H1 (cell line): Measurements from ENCODE around the gene MARCHF10. TPM values are rescaled to one million over a fixed set of nuclear protein-coding genes. Genes with fewer than 3 reads are reported as not detected.

Experiments
- CTCF ChIA-PET: fragments of 300-600 bp; sonication (Branson Sonifier 250); formaldehyde crosslinking; loops from one replicate; lab custom pipeline; 2021; ENCODE audit not compliant: partially characterized antibody; lab: Charles Lee
- POLR2A ChIA-PET: fragments of 300-600 bp; sonication (Branson Sonifier 250); formaldehyde crosslinking; loops from one replicate; lab custom pipeline; 2021; ENCODE audit warnings: inconsistent platforms; ENCODE audit not compliant: partially characterized antibody; lab: Charles Lee
- DNase-seq, 2 experiments: peaks; one replicate each; pipeline versions ENCODE4 v3.0.0 to v3.0.0-alpha.2; 2010 to 2022; ENCODE audit warnings: low spot score in 2 of 2, low read depth in 1 of 2, mixed read lengths in 1 of 2
- FAIRE-seq: peaks from 2 replicates; lab custom pipeline; 2011; peaks lifted over from hg19 to GRCh38; lab: Jason Lieb, UNC
- H2AFZ ChIP-seq: 2 replicates; pipeline ENCODE4 v1.8.1; 2012; ENCODE audit warnings: low read length, inconsistent platforms
- H2AK5ac ChIP-seq: 2 replicates; pipeline ENCODE4 v1.6.1; 2013; ENCODE audit warnings: low read depth, low read length
- H2BK120ac ChIP-seq: replicated peaks from 2 replicates; pipeline ENCODE3; 2013; ENCODE audit warnings: low read depth, low read length, inconsistent platforms
- H2BK12ac ChIP-seq: 2 replicates; pipeline ENCODE4 v1.6.1; 2013; ENCODE audit warnings: low read depth, low read length
- H2BK15ac ChIP-seq: 2 replicates; pipeline ENCODE4 v1.6.1; 2013; ENCODE audit warnings: low read length
- H2BK20ac ChIP-seq: 2 replicates; pipeline ENCODE4 v1.6.1; 2013; ENCODE audit warnings: low read length
- H2BK5ac ChIP-seq: 2 replicates; pipeline ENCODE4 v1.6.1; 2013; ENCODE audit warnings: low read depth, low read length
- H3K14ac ChIP-seq: 2 replicates; pipeline ENCODE4 v1.6.1; 2013; ENCODE audit warnings: inconsistent platforms; ENCODE audit not compliant: insufficient read length
- H3K18ac ChIP-seq: 2 replicates; pipeline ENCODE4 v1.6.1; 2013; ENCODE audit warnings: low read length; ENCODE audit errors: extremely low read depth
- H3K23ac ChIP-seq: 2 replicates; pipeline ENCODE4 v1.6.1; 2013; ENCODE audit warnings: inconsistent platforms; ENCODE audit not compliant: insufficient read length
- H3K23me2 ChIP-seq: 2 replicates; pipeline ENCODE4 v1.6.1; 2013; ENCODE audit warnings: low read depth, low read length
- H3K27ac ChIP-seq: 2 replicates; pipeline ENCODE4 v1.6.1; 2011; ENCODE audit warnings: low read depth, low read length, inconsistent platforms
- H3K27me3 ChIP-seq, 4 experiments: replicated peaks in 1 of 4; 1 replicate in 1 of 4; 2 replicates in 3 of 4; pipeline versions ENCODE4 v1.6.1 to v1.8.1; 2011 to 2013; ENCODE audit warnings: low read length in 3 of 4, mild to moderate bottlenecking in 3 of 4, inconsistent platforms in 2 of 4, mixed read lengths in 2 of 4, moderate library complexity in 1 of 4; ENCODE audit not compliant: control insufficient read depth in 3 of 4, insufficient read depth in 3 of 4; ENCODE audit errors: extremely low read depth in 1 of 4
- H3K36me3 ChIP-seq, 4 experiments: 2 replicates each; pipeline versions ENCODE4 v1.6.1 to v1.8.1; 2011 to 2013; ENCODE audit warnings: mild to moderate bottlenecking in 4 of 4, low read length in 3 of 4, moderate library complexity in 2 of 4, control low read depth in 1 of 4, inconsistent platforms in 1 of 4; ENCODE audit not compliant: insufficient read depth in 4 of 4, control insufficient read depth in 2 of 4
- H3K4ac ChIP-seq: replicated peaks from 2 replicates; pipeline ENCODE3; 2013; ENCODE audit warnings: low read length, low read depth, mixed read lengths, inconsistent platforms; ENCODE audit not compliant: insufficient read length
- H3K4me1 ChIP-seq, 4 experiments: replicated peaks in 1 of 4; 1 replicate in 1 of 4; 2 replicates in 3 of 4; pipeline versions ENCODE4 v1.6.1 to v1.8.1; 2011 to 2013; ENCODE audit warnings: low read length in 3 of 4, inconsistent platforms in 2 of 4, mixed read lengths in 1 of 4; ENCODE audit not compliant: insufficient read depth in 4 of 4, control insufficient read depth in 3 of 4
- H3K4me2 ChIP-seq, 2 experiments: 2 replicates each; pipeline versions ENCODE4 v1.6.1 to v1.8.1; 2011 to 2013; ENCODE audit warnings: low read depth in 2 of 2, low read length in 2 of 2, control low read depth in 1 of 2, inconsistent platforms in 1 of 2, mild to moderate bottlenecking in 1 of 2; ENCODE audit not compliant: insufficient read depth in 1 of 2
- H3K4me3 ChIP-seq, 4 experiments: fragments of 200-600, 300-600 bp in 1 of 4; sonication (generic), shearing (Covaris generic), sonication (Bioruptor Twin) in 1 of 4; 2 replicates each; pipeline versions ENCODE4 v1.5.1 to v1.8.1; 2011 to 2016; ENCODE audit warnings: low read length in 4 of 4, low read depth in 3 of 4, control low read depth in 2 of 4, inconsistent platforms in 2 of 4, mild to moderate bottlenecking in 2 of 4, mixed read lengths in 1 of 4, moderate library complexity in 1 of 4; ENCODE audit not compliant: insufficient read depth in 2 of 4; ENCODE audit errors: extremely low read depth in 1 of 4
- H3K56ac ChIP-seq: replicated peaks from 2 replicates; pipeline ENCODE3; 2013; ENCODE audit warnings: low read depth, mild to moderate bottlenecking, mixed read lengths, low read length, inconsistent platforms; ENCODE audit not compliant: insufficient read length
- H3K79me1 ChIP-seq: 2 replicates; pipeline ENCODE4 v1.6.1; 2013; ENCODE audit warnings: low read depth, low read length, control low read depth
- H3K79me2 ChIP-seq, 2 experiments: 2 replicates each; pipeline versions ENCODE4 v1.6.1 to v1.8.1; 2012 to 2013; ENCODE audit warnings: low read length in 2 of 2, mild to moderate bottlenecking in 2 of 2, inconsistent platforms in 1 of 2; ENCODE audit not compliant: insufficient read depth in 2 of 2, control insufficient read depth in 1 of 2
- H3K9ac ChIP-seq, 4 experiments: replicated peaks in 1 of 4; 1 replicate in 1 of 4; 2 replicates in 3 of 4; pipeline versions ENCODE4 v1.6.1 to v1.8.1; 2011 to 2013; ENCODE audit warnings: low read depth in 3 of 4, low read length in 3 of 4, control low read depth in 2 of 4, mild to moderate bottlenecking in 2 of 4, moderate library complexity in 2 of 4, inconsistent platforms in 1 of 4; ENCODE audit errors: extremely low read depth in 1 of 4
- H3K9me3 ChIP-seq, 2 experiments: 2 replicates each; pipeline versions ENCODE4 v1.6.1 to v1.8.1; 2012 to 2013; ENCODE audit warnings: mild to moderate bottlenecking in 2 of 2, moderate library complexity in 2 of 2, control low read depth in 1 of 2, inconsistent platforms in 1 of 2, low read depth in 1 of 2, low read length in 1 of 2, mixed read lengths in 1 of 2; ENCODE audit not compliant: insufficient read depth in 2 of 2
- H4K20me1 ChIP-seq, 2 experiments: replicated peaks in 1 of 2; 2 replicates each; pipeline versions ENCODE3 to v1.8.1; 2011 to 2013; ENCODE audit warnings: inconsistent platforms in 2 of 2, low read length in 2 of 2, mild to moderate bottlenecking in 1 of 2; ENCODE audit not compliant: insufficient read depth in 2 of 2, control insufficient read depth in 1 of 2
- H4K5ac ChIP-seq: 2 replicates; pipeline ENCODE4 v1.6.1; 2013; ENCODE audit warnings: low read length, low read depth, mixed read lengths, inconsistent platforms; ENCODE audit not compliant: insufficient read length
- H4K8ac ChIP-seq: 2 replicates; pipeline ENCODE4 v1.8.0; 2013; ENCODE audit warnings: mild to moderate bottlenecking, moderate library complexity, low read length, inconsistent platforms; ENCODE audit not compliant: insufficient read depth; ENCODE audit errors: extremely low read depth
- H4K91ac ChIP-seq: replicated peaks from 2 replicates; pipeline ENCODE3; 2013; ENCODE audit warnings: low read length, mixed read lengths, inconsistent platforms; ENCODE audit not compliant: insufficient read length
- CBX5 ChIP-seq: fragments of 300-800, 300-1000 bp; sonication (generic); IDR thresholded peaks from 2 replicates; pipeline ENCODE4 v1.7.1; 2016; ENCODE audit warnings: antibody characterized with exemption, low read length, low read depth
- CHD1 ChIP-seq: IDR thresholded peaks from 2 replicates; pipeline ENCODE4 v1.6.1; 2012; ENCODE audit warnings: low read depth, low read length, improper control_type of control experiment
- GTF2F1 ChIP-seq: IDR thresholded peaks from 2 replicates; pipeline ENCODE4 v1.6.1; 2012; ENCODE audit warnings: low read depth, low read length, improper control_type of control experiment, borderline replicate concordance
- JUND ChIP-seq: IDR thresholded peaks from 2 replicates; pipeline ENCODE4 v1.6.1; 2011; ENCODE audit warnings: mild to moderate bottlenecking, improper control_type of control experiment, low read length
- MAFK ChIP-seq: IDR thresholded peaks from 2 replicates; pipeline ENCODE4 v1.6.1; 2012; ENCODE audit warnings: low read depth, mild to moderate bottlenecking, improper control_type of control experiment, low read length
- NRF1 ChIP-seq: IDR thresholded peaks from 2 replicates; pipeline ENCODE4 v1.6.1; 2011; ENCODE audit warnings: mild to moderate bottlenecking, low read depth, low read length, improper control_type of control experiment
- SIN3A ChIP-seq, 2 experiments: IDR thresholded peaks in 1 of 2; conservative IDR thresholded peaks in 1 of 2; 2 replicates each; pipeline ENCODE4 v1.6.1; 2011 to 2012; ENCODE audit warnings: low read length in 2 of 2, improper control_type of control experiment in 1 of 2, low read depth in 1 of 2, mild to moderate bottlenecking in 1 of 2
- whole genome bisulfite sequencing, 2 experiments: shearing (Covaris generic) in 1 of 2; methylation state at CpG; one replicate each; pipeline versions ENCODE4 v1.1.6 to v1.1.7; 2013 to 2015; ENCODE audit warnings: low lambda C conversion rate in 2 of 2, mixed read lengths in 2 of 2, inconsistent platforms in 1 of 2, low coverage in 1 of 2, missing lambda C conversion rate in 1 of 2; ENCODE audit not compliant: insufficient replicate concordance in 2 of 2, insufficient coverage in 1 of 2, insufficient read length in 1 of 2; ENCODE audit errors: extremely low coverage in 1 of 2, missing lambda C conversion rate in 1 of 2; 5-methylcytosine and 5-hydroxymethylcytosine counted together
- polyA plus RNA-seq, 7 experiments: library from polyadenylated mRNA; depleted of rRNA in 3 of 7; stranded (reverse) in 5 of 7; unstranded in 2 of 7; fragments of >200 nt in 5 of 7; fragments of 200-250 nt in 2 of 7; gene quantifications; 1 replicate in 5 of 7; 2 replicates in 1 of 7; 4 replicates in 1 of 7; pipeline versions ENCODE4 v1.2.1 to v1.2.3, GENCODE V29; 2011 to 2013; ENCODE audit warnings: missing spikeins in 2 of 7, mixed read lengths in 2 of 7
- total RNA-seq: library from RNA; stranded (reverse); fragmentation: NEBNext Ultra II Directional; extraction: Animal tissue kit (Norgen Biotek cat#: 25700); gene quantifications from 2 replicates; pipeline ENCODE4 v1.2.1, GENCODE V29; 2021
- TF ChIP-seq, protein P1 (sequence below): IDR thresholded peaks from 2 replicates; pipeline ENCODE4 v1.6.1; 2012; ENCODE audit warnings: inconsistent platforms

The MARCHF10 gene
- total and polyA plus RNA-seq, 2 of the 8 experiments (the other 6 are each of a cell fraction or from before 2014, with no cell fraction given) = 0.48 to 0.73 TPM

DNA sequence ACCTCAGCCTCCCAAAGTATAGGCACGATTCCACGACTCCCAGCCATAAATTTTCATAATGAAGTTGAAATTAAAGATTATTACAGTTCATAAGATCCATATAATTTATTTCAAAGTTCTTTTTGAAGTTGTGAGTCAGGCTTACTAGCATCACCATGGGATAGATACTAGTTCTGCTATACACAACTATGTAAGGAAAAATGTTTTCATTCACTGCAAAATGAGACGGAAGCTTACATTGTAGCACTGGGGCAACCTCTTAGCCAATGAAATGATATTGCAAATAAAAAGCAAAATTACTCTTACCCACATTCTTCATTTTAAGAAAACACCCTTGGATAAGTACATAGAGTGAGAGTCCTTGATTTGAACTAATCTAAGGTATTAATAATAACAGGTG is 18.8 kb upstream of the MARCHF10 start:
- Histone ChIP-seq H3K4ac (no peak overlapping the region), H3K4me2 (no peak overlapping the region), H3K4me1 (peaks cover 0 to 9% (median 6%) of the 10 kb centered on the region in 4 experiments; a peak in 4 of 7 replicates), H2BK5ac (no peak overlapping the region), H3K27me3 (no peaks in the 10 kb centered on the region), H3K56ac (no peak overlapping the region), H3K4me3 (no peak overlapping the region), H3K23ac (no peak overlapping the region), H2AFZ (no peak overlapping the region), H3K14ac (no peak overlapping the region), H2AK5ac (no peak overlapping the region), H3K9ac (no peak overlapping the region), H3K23me2 (no peaks in the 10 kb centered on the region), H2BK15ac (no peak overlapping the region), H3K9me3 (no peaks in the 10 kb centered on the region), H2BK20ac (no peak overlapping the region), H4K91ac (no peak overlapping the region), H4K8ac (no peak overlapping the region), H2BK120ac (no peak overlapping the region), H2BK12ac (no peak overlapping the region), H3K18ac (no peak overlapping the region), H3K36me3 (no peaks in the 10 kb centered on the region), H4K20me1 (no peaks in the 10 kb centered on the region), H3K27ac (no peak overlapping the region), H4K5ac (no peak overlapping the region), H3K79me2 (no peaks in the 10 kb centered on the region), H3K79me1 (no peaks in the 10 kb centered on the region)
- no peak for TF ChIP-seq MAFK
- TF ChIP-seq CBX5 = no peak
- no peak for TF ChIP-seq GTF2F1
- no peak for TF ChIP-seq NRF1
- no peak for TF ChIP-seq CHD1
- no peak for TF ChIP-seq JUND
- TF ChIP-seq SIN3A (conservative IDR thresholded peaks at IDR 0.05 in 1 of 2, IDR thresholded peaks at IDR 0.05 in 1 of 2; ENCODE audit: low read depth in 1 of 2, low read length in 2 of 2) = no peak
- TF ChIP-seq, protein P1, sequence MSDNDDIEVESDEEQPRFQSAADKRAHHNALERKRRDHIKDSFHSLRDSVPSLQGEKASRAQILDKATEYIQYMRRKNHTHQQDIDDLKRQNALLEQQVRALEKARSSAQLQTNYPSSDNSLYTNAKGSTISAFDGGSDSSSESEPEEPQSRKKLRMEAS = no peak
- FAIRE-seq = no peak
- POLR2A ChIA-PET = no interaction called here
- 96% methylated on average over 3 of the region's 3 CpGs; no CpG with 5 or more reads in 1 of the 2 experiments for WGBS, 2 experiments
- no peak for DNase-seq
- CTCF ChIA-PET = interaction anchor here (0.7 kb wide), 1 partner anchor 20 kb away, joined by 3 read pairs; no protein-coding TSS in a partner anchor
